HG03442 (cell line): ENCODE results near the gene DPH2.

Experiments used
- ATAC-seq: cut with Tn5 transposase; IDR thresholded peaks from one replicate; pipeline ENCODE4 v1.9.1; 2021; ENCODE audit warnings: mild to moderate bottlenecking, moderate library complexity; ENCODE audit not compliant: unreplicated experiment

Gene DPH2

GRCh38 chr1:43969746-43970466 lies at the start of gene DPH2:
DPH2 (plus strand) TSS chr1:43970010; CDS start chr1:43970176, 166 bp downstream.
- peak; percentile 76 for ATAC-seq

GRCh38 chr1:43921022-43921421 lies 48.8 kb upstream of the DPH2 start:
- no peak for ATAC-seq

GRCh38 chr1:43924516-43924915 lies 45.3 kb upstream of the DPH2 start:
- ATAC-seq, result no peak

GRCh38 chr1:43925846-43926245 lies 44.0 kb upstream of the DPH2 start:
- no peak for ATAC-seq

- no peak for ATAC-seq
Observed at GRCh38 chr1:43930168-43930948, 39.5 kb upstream of the DPH2 start.

- no peak for ATAC-seq
Observed at GRCh38 chr1:43930949-43931275, 38.9 kb upstream of the DPH2 start.

GRCh38 chr1:43931711-43932660 lies 37.8 kb upstream of the DPH2 start:
- ATAC-seq, result no peak

- ATAC-seq, result no peak
Observed at GRCh38 chr1:43932786-43933385, 36.9 kb upstream of the DPH2 start.

- no peak for ATAC-seq
Observed at GRCh38 chr1:43933386-43934100, 36.3 kb upstream of the DPH2 start, which contains the start of gene ARTN. ARTN (plus strand) TSS chr1:43933801; CDS start chr1:43935657, 1,856 bp downstream.

- no peak for ATAC-seq
Observed at GRCh38 chr1:43934101-43934985, 35.5 kb upstream of the DPH2 start.

- ATAC-seq, result no peak
Observed at GRCh38 chr1:43934986-43935324, 34.9 kb upstream of the DPH2 start.

- ATAC-seq, result no peak
Observed at GRCh38 chr1:43935711-43936427, 33.9 kb upstream of the DPH2 start.

GRCh38 chr1:43936431-43937151 lies 33.2 kb upstream of the DPH2 start:
- no peak for ATAC-seq

- ATAC-seq, result no peak
Observed at GRCh38 chr1:43937179-43937865, 32.5 kb upstream of the DPH2 start.

GRCh38 chr1:43938383-43938782 lies 31.4 kb upstream of the DPH2 start:
- no peak for ATAC-seq

GRCh38 chr1:43938892-43939587 lies 30.8 kb upstream of the DPH2 start:
- no peak for ATAC-seq

- no peak for ATAC-seq
Observed at GRCh38 chr1:43942411-43942810, 27.4 kb upstream of the DPH2 start.
